ENCODE data around the gene RMC1. TPM values are rescaled to one million over a fixed set of nuclear protein-coding genes. Genes with fewer than 3 reads are reported as not detected.

The RMC1 gene
- total RNA-seq, 1 donor from 2014 or later = 71.2 TPM

- Mint-ChIP-seq H3K4me1 (peaks cover 62% of the 10 kb centered on the region), H3K4me3 (peak overlapping the region; percentile 85), H3K27me3 (no peaks in the 10 kb centered on the region), H3K9me3 (no peaks in the 10 kb centered on the region), H3K27ac (peak overlapping the region; percentile 93), H3K36me3 (ENCODE audit: low read depth) (peaks cover 5% of the 10 kb centered on the region)
- ATAC-seq (ENCODE audit: low read depth) (peak; percentile 40), DNase-seq (no peak)
- intact Hi-C loops (cut with micrococcal nuclease) = no loop called here
- ChIA-PET CTCF (interaction anchor here (0.7 to 4.9 kb wide), 5 partner anchors 8 to 42 kb away, joined by 3 to 28 read pairs (median 4); partner anchors contain the start of gene RIOK3), POLR2A (interaction anchor here (0.7 to 5.2 kb wide), 7 partner anchors 8 to 563 kb away, joined by 3 to 36 read pairs (median 4); partner anchors contain the start of genes RBBP8 and RIOK3)
- no peak for TF ChIP-seq CTCF (IDR thresholded peaks at IDR 0.05)
Measured at GRCh38 chr18:23495723-23496440, 7.4 kb upstream of the RMC1 start.

GRCh38 chr18:23498117-23498516 is 5.2 kb upstream of the RMC1 start:
- Mint-ChIP-seq H3K27me3 (no peaks in the 10 kb centered on the region), H3K9me3 (no peaks in the 10 kb centered on the region), H3K36me3 (ENCODE audit: low read depth) (peaks cover 3% of the 10 kb centered on the region), H3K4me3 (peak overlapping the region; percentile 52), H3K4me1 (peaks cover 75% of the 10 kb centered on the region), H3K27ac (peak overlapping the region; percentile 75)
- POLR2A ChIA-PET = interaction anchor here (0.6 to 5.2 kb wide), 7 partner anchors 10 to 364 kb away, joined by 3 to 36 read pairs (median 6); partner anchors contain the start of genes CABLES1 and RIOK3
- intact Hi-C loops (cut with micrococcal nuclease) = loop anchor here (1.0 to 2.0 kb wide), 3 partner anchors 10 to 19 kb away; no protein-coding TSS in a partner anchor
- DNase-seq = no peak
- CTCF ChIA-PET = interaction anchor here (0.7 to 4.9 kb wide), 14 partner anchors 10 to 90 kb away, joined by 3 to 28 read pairs (median 4); no protein-coding TSS in a partner anchor
- ATAC-seq (ENCODE audit: low read depth) = no peak
- no peak for TF ChIP-seq CTCF (IDR thresholded peaks at IDR 0.05)

- intact Hi-C loops (cut with micrococcal nuclease) = loop anchor here (1.0 to 2.0 kb wide), 4 partner anchors 11 to 88 kb away; no protein-coding TSS in a partner anchor
- ChIA-PET POLR2A (interaction anchor here (0.6 to 5.2 kb wide), 7 partner anchors 11 to 364 kb away, joined by 3 to 36 read pairs (median 6); partner anchors contain the start of genes CABLES1 and RIOK3), CTCF (interaction anchor here (0.6 to 4.9 kb wide), 15 partner anchors 11 to 685 kb away, joined by 3 to 28 read pairs (median 4); no protein-coding TSS in a partner anchor)
- Mint-ChIP-seq H3K27ac (peak overlapping the region; percentile 75), H3K4me1 (peaks cover 77% of the 10 kb centered on the region), H3K36me3 (ENCODE audit: low read depth) (peaks cover 5% of the 10 kb centered on the region), H3K4me3 (peak overlapping the region; percentile 1), H3K27me3 (no peaks in the 10 kb centered on the region), H3K9me3 (no peaks in the 10 kb centered on the region)
- ATAC-seq (ENCODE audit: low read depth) (peak; percentile 24), DNase-seq (peak; percentile 37)
- TF ChIP-seq CTCF (IDR thresholded peaks at IDR 0.05) = no peak
Measured at GRCh38 chr18:23498877-23499276, 4.4 kb upstream of the RMC1 start.

- peaks cover 9% of the 10 kb centered on the region for H3K36me3 Mint-ChIP-seq (ENCODE audit: low read depth)
- H3K9me3 Mint-ChIP-seq = no peaks in the 10 kb centered on the region
- TF ChIP-seq CTCF (IDR thresholded peaks at IDR 0.05) = no peak
- H3K4me1 Mint-ChIP-seq = peaks cover 82% of the 10 kb centered on the region
- DNase-seq (no peak), ATAC-seq (ENCODE audit: low read depth) (no peak)
- intact Hi-C loops (cut with micrococcal nuclease) = loop anchor here (1.0 to 2.0 kb wide), 2 partner anchors 17 to 88 kb away; no protein-coding TSS in a partner anchor
- ChIA-PET POLR2A (interaction anchor here (1.2 to 5.2 kb wide), 4 partner anchors 11 to 18 kb away, joined by 3 to 36 read pairs (median 14); no protein-coding TSS in a partner anchor), CTCF (interaction anchor here (0.6 to 4.9 kb wide), 9 partner anchors 11 to 685 kb away, joined by 3 to 28 read pairs (median 8); no protein-coding TSS in a partner anchor)
- peak overlapping the region; percentile 75 for H3K27ac Mint-ChIP-seq
- no peaks in the 10 kb centered on the region for H3K27me3 Mint-ChIP-seq
- H3K4me3 Mint-ChIP-seq = peak overlapping the region; percentile 1
Measured at GRCh38 chr18:23499291-23499781, 4.0 kb upstream of the RMC1 start.

Measured in activated B cell treated with CpG ODN at 0.5 μM for 24 hours (primary cell).